KOPT-K1 (cell line): ENCODE results near the gene TFDP2.

Experiments used
- H3K27ac ChIP-seq: fragments of 200-600 bp; sonication (generic); 2 replicates; pipeline ENCODE4 v1.5.1; 2016; ENCODE audit warnings: antibody characterized with exemption, mild to moderate bottlenecking, low read depth, low read length; ENCODE audit not compliant: poor library complexity, severe bottlenecking
- H3K36me3 ChIP-seq: fragments of 200-600 bp; sonication (generic); 2 replicates; pipeline ENCODE4 v1.5.1; 2017; ENCODE audit warnings: antibody characterized with exemption, mild to moderate bottlenecking, low read length, moderate library complexity; ENCODE audit not compliant: insufficient read depth
- H3K9me3 ChIP-seq: fragments of 200-600 bp; sonication (generic); 2 replicates; pipeline ENCODE4 v1.5.1; 2017; ENCODE audit warnings: antibody characterized with exemption, low read length, mild to moderate bottlenecking; ENCODE audit not compliant: insufficient read depth, poor library complexity, severe bottlenecking

Gene TFDP2

DNA sequence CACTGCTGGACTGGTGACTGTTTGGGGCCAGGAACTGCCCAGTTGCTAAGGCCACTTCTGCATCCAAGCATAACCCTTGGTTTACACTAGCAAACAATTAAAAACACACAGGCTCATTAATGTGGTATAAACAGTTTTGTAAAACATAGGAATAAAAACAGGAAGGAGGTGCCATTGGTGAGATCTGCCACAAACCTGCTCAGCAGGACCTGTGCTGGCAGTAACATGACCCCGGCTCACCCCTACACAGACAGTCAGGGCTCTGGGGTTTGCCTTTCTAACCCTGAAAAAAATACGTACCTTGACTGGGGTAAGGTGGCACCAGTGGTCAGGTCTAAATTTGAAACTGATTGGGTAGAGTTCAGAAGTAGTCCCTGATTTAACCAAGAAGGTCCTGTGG, 196.7 kb downstream of the TFDP2 start:
- Histone ChIP-seq H3K27ac (no peak overlapping the region), H3K9me3 (no peaks in the 10 kb centered on the region), H3K36me3 (peaks cover 78% of the 10 kb centered on the region)

GRCh38 chr3:141950572-141951493, 198.5 kb downstream of the TFDP2 start:
- no peaks in the 10 kb centered on the region for H3K9me3 ChIP-seq
- H3K36me3 ChIP-seq = peaks cover 80% of the 10 kb centered on the region
- no peak overlapping the region for H3K27ac ChIP-seq

- no peak overlapping the region for H3K27ac ChIP-seq
- H3K9me3 ChIP-seq = no peaks in the 10 kb centered on the region
- H3K36me3 ChIP-seq = peaks cover 86% of the 10 kb centered on the region
These were observed 199.4 kb downstream of the TFDP2 start for GRCh38 chr3:141949972-141950371.

- H3K27ac ChIP-seq = no peak overlapping the region
- H3K9me3 ChIP-seq = no peaks in the 10 kb centered on the region
- peaks cover 81% of the 10 kb centered on the region for H3K36me3 ChIP-seq
These were observed 199.9 kb downstream of the TFDP2 start for GRCh38 chr3:141949399-141949798.

DNA sequence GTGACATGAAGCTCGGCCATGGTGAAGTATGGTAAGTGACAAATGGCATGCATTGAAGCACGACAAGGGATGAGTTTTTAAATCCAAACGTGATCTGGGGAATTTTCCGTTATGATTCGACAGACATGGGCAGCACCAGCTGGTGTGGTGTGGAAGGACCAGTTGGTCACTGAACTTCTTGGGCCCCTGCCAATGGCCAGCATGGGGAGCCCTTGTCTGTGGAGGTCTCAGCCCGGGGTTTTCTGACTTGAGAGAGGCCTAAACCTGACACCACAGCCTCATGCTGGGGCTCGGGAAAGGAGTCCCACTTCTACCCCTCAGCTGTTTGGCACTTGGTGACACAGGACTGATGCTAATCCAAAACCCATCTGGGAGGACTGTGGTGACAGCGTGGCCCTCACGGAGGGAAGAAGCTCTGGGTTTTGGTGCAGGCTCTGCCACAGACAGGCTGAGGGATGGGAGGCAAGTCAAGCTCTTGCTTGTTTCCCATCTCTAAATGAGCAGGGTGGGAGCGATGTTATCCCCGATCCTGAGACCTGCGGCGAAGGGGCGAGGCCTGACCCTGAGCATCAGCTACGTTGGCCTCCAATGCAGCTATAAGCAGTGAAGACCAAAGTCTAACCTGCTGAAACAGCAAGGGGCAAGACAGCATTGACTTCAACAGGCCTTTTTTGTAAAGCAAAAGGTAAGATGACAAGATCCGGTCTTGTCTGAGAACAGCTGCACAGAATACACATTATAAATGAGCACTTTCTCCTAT, 203.4 kb downstream of the TFDP2 start:
- no peaks in the 10 kb centered on the region for H3K9me3 ChIP-seq
- H3K27ac ChIP-seq = no peak overlapping the region
- peaks cover 47% of the 10 kb centered on the region for H3K36me3 ChIP-seq

DNA sequence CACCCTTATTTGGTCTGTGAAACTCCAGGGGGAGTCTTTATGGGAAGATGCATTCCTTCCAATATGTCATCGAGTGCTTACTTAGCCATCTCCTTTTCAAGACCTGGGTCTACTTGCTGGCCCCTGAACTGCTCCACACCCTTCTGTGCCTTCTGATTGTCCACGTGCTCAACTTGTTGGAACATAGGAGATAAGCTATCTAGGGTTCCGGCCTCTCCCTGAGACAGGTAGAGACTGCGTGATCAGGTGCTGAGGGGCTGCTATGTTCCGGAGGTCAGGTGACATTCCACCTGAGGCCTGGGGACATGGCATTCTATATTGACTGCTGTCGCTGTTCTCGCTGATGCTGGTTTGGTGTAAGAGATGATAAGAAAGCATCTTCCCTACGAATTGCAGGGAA, 207.3 kb downstream of the TFDP2 start:
- Histone ChIP-seq H3K27ac (no peak overlapping the region), H3K36me3 (peaks cover 17% of the 10 kb centered on the region), H3K9me3 (no peaks in the 10 kb centered on the region)

- Histone ChIP-seq H3K9me3 (no peaks in the 10 kb centered on the region), H3K27ac (no peak overlapping the region)
These were observed 208.3 kb downstream of the TFDP2 start for GRCh38 chr3:141941093-141941492.

GRCh38 chr3:141940194-141940776, 209.1 kb downstream of the TFDP2 start:
- peaks cover under 1% of the 10 kb centered on the region for H3K36me3 ChIP-seq
- H3K9me3 ChIP-seq = no peaks in the 10 kb centered on the region
- no peak overlapping the region for H3K27ac ChIP-seq

More at GRCh38 chr3:141941093-141941492, 208.3 kb downstream of the TFDP2 start:
- peaks cover 9% of the 10 kb centered on the region for H3K36me3 ChIP-seq

DNA sequence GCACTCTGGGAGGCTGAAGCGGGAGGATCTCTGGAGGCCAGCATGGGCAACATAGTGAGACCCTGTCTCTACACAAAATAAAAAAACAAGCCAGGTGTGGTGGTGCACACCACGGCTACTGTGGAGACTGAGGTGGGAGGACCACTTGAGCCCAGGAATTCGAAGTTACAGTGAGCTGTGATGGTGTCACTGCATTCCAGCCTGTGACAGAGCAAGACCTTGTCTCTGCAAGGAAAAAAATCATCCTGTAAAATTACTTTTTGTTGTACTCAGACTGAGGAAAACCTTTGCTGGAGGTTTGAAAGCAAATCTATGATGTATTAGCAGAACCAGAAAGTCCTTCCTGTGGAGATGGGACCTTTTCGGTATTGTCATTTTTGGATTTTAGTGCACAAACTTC, 209.6 kb downstream of the TFDP2 start:
- no peaks in the 10 kb centered on the region for H3K36me3 ChIP-seq
- no peak overlapping the region for H3K27ac ChIP-seq
- H3K9me3 ChIP-seq = no peaks in the 10 kb centered on the region

GRCh38 chr3:141938011-141938500, 211.3 kb downstream of the TFDP2 start:
- Histone ChIP-seq H3K27ac (no peak overlapping the region), H3K36me3 (no peaks in the 10 kb centered on the region), H3K9me3 (no peaks in the 10 kb centered on the region)

- Histone ChIP-seq H3K27ac (no peak overlapping the region), H3K36me3 (no peaks in the 10 kb centered on the region; the same call in 1 of the 2 replicates), H3K9me3 (no peaks in the 10 kb centered on the region)
These were observed 215.0 kb downstream of the TFDP2 start for GRCh38 chr3:141934354-141934753.

DNA sequence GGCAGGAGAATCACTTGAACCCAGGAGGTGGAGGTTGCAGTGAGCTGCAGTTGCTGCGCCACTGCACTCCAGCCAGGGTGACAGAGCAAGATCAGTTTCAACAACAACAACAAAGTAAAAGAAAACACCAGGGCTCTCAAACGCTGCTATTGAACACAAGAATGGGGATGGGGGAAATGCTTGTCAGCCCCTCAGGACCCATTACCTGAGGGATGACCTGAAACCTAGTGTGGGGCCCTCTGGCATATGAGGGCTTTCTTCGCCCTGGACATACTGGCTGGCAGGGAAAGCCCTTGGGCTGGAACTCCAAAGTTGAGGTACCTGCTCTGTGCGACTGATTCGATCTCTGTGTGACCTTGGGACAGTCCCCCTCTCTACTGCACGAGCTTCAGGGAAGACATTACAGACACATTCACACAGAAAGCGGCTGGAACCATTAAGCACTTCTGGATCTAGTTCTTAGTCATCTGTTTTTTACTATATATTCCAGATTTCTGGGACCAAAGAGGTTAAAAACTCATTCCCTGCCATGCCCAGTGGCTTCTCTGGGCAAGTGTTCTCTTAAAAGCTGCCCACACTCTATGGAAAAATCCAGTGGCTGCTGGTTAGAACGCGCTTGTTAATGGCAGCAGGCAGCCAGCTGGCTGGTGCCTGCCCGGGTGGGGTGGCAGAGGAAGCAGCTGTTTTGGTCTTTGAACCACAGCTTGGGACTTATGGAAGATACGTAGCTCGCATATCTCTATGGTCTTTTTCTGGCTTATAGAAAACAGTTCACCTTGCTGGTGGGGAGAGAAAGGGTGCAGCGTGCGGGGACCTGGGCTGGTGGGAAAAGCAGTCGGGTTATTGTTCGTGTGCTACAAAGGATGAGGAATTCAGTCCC, 215.7 kb downstream of the TFDP2 start:
- H3K36me3 ChIP-seq = peaks cover 6% of the 10 kb centered on the region; the same call in 1 of the 2 replicates
- no peaks in the 10 kb centered on the region for H3K9me3 ChIP-seq
- H3K27ac ChIP-seq = no peak overlapping the region

- no peaks in the 10 kb centered on the region for H3K9me3 ChIP-seq
- no peak overlapping the region for H3K27ac ChIP-seq
- H3K36me3 ChIP-seq = peaks cover 33% of the 10 kb centered on the region
These were observed 218.5 kb downstream of the TFDP2 start for GRCh38 chr3:141930801-141931200.

- Histone ChIP-seq H3K36me3 (peaks cover 47% of the 10 kb centered on the region), H3K9me3 (no peaks in the 10 kb centered on the region), H3K27ac (no peak overlapping the region)
These were observed 219.9 kb downstream of the TFDP2 start for GRCh38 chr3:141929341-141929995.
